Testis (tissue), 2 donors: ENCODE measurements around the gene NKIRAS2.

Experiments used
- CTCF ChIP-seq, 3 experiments: fragments of 450-650 bp in 2 of 3; fragments of 200-600 bp in 1 of 3; sonication (generic) in 1 of 3; IDR thresholded peaks; one replicate each; pipeline ENCODE4 v1.5.1; 2016 to 2019; ENCODE audit warnings: antibody characterized with exemption in 3 of 3, mild to moderate bottlenecking in 2 of 3, moderate library complexity in 1 of 3
- POLR2A ChIP-seq: fragments of 450-650 bp; IDR thresholded peaks from one replicate; pipeline ENCODE4 v1.6.1; 2017; ENCODE audit warnings: antibody characterized with exemption, mild to moderate bottlenecking, moderate library complexity

DNA sequence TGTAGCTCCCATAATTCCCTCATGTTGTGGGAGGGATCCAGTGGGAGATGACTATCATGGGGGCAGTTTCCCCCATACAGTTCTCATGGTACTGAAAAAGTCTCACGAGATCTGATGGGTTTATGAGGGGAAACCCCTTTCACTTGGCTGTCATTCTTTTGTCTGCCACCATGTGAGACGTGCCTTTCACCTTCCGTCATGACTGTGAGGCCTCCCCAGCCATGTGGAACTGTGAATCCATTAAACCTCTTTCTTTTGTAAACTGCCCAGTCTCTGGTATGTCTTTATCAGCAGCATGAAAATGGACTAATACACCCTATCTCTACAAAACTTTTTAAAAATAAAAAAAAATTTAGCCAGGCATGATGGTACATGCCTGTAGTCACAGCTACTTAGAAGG is 36.7 kb downstream of the NKIRAS2 start:
- no peak for TF ChIP-seq CTCF (IDR thresholded peaks at IDR 0.05)
- TF ChIP-seq POLR2A = no peak
